Fibroblast of mammary gland (primary cell): Measurements from ENCODE around the gene ERVH48-1.
"Not testable (repeated sequence)": the region's sequence is repeated elsewhere in the genome, so short reads cannot be mapped to it uniquely, and the experiment has no call there.

Experiments used
- DNase-seq: peaks from one replicate; pipeline ENCODE4 v3.0.0-alpha.2; 2010; ENCODE audit warnings: low read depth
- H3K4me3 ChIP-seq: 2 replicates; pipeline ENCODE4 v1.5.1; 2011; ENCODE audit warnings: low read depth, mild to moderate bottlenecking, low read length, moderate library complexity; ENCODE audit not compliant: control insufficient read depth
- TF ChIP-seq, protein P1 (sequence below): conservative IDR thresholded peaks from 2 replicates; pipeline ENCODE4 v1.5.1; 2011; ENCODE audit warnings: low read depth, low read length, inconsistent platforms; ENCODE audit not compliant: control insufficient read depth, insufficient read depth

ERVH48-1 gene

DNA sequence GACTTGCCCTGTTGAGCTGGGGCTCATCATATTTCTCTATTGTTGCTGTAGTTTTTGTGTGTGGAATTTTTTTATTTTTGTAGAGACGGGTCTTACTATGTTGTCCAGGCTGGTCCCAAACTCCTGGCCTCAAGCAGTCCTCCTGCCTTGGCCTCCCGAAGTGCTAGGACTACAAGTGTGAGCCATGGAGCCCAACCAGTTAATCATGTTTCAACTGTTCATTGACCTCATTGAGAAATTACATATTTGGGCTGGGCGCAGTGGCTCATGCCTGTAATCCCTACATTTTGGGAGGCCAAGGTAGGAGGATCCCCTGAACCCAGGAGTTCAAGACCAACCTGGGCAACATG lies 39.8 kb upstream of the ERVH48-1 start:
- DNase-seq = no peak
- H3K4me3 ChIP-seq = no peak overlapping the region
- TF ChIP-seq, protein P1, sequence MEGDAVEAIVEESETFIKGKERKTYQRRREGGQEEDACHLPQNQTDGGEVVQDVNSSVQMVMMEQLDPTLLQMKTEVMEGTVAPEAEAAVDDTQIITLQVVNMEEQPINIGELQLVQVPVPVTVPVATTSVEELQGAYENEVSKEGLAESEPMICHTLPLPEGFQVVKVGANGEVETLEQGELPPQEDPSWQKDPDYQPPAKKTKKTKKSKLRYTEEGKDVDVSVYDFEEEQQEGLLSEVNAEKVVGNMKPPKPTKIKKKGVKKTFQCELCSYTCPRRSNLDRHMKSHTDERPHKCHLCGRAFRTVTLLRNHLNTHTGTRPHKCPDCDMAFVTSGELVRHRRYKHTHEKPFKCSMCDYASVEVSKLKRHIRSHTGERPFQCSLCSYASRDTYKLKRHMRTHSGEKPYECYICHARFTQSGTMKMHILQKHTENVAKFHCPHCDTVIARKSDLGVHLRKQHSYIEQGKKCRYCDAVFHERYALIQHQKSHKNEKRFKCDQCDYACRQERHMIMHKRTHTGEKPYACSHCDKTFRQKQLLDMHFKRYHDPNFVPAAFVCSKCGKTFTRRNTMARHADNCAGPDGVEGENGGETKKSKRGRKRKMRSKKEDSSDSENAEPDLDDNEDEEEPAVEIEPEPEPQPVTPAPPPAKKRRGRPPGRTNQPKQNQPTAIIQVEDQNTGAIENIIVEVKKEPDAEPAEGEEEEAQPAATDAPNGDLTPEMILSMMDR = no peak

DNA sequence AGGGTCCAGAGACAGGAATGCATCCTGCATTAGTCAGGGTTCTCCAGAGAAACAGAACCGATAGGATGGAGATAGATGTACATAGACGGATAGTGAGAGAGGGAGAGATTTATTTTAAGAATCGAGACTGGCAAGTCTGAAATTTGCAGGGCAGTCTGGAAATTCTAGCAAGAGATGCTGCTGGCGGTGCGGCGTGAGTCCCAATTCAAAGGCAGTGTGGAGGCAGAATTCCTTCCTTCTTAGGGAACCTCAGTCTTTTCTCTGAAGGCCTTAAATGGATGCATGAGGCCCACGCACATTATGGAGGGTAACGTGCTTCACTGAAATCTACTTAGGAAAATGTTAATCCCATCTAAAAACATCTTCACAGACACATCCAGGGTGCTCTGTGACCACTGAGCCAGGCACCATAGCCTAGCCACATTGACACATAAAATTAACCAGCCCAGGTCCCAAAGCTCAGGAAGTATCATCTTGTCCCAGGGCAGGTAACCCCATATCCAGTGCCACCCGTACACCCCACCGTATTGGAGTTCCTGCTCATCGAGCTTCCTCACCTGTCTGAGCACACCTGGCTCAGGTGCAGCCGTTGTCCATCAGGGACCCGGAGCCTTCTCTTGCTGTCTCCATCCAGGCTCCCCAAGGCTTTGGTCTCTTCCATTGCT lies 39.2 kb upstream of the ERVH48-1 start:
- DNase-seq = no peak
- no peak overlapping the region for H3K4me3 ChIP-seq
- TF ChIP-seq, protein P1 = no peak

DNA sequence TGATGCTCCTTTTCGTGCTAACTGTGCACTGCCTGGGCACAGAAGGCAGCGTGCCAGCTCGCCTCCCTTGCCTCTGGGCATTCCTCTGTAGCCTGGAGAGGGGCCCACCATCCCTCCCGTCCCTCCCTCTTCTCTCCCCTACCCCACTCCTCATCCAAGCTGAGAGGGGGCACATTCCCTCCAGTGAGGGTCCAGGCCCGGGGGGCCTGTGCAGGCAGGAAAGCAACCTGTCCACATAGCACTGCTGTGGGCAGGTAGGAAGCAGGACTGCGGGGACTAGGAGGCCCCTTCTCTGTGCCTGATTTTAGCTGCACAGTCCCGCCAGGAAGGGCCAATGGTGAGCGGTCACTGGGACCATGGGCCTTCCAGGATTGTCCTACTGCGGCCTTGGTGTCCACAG lies 38.7 kb upstream of the ERVH48-1 start:
- no peak overlapping the region for H3K4me3 ChIP-seq
- DNase-seq = no peak
- TF ChIP-seq, protein P1 = no peak

DNA sequence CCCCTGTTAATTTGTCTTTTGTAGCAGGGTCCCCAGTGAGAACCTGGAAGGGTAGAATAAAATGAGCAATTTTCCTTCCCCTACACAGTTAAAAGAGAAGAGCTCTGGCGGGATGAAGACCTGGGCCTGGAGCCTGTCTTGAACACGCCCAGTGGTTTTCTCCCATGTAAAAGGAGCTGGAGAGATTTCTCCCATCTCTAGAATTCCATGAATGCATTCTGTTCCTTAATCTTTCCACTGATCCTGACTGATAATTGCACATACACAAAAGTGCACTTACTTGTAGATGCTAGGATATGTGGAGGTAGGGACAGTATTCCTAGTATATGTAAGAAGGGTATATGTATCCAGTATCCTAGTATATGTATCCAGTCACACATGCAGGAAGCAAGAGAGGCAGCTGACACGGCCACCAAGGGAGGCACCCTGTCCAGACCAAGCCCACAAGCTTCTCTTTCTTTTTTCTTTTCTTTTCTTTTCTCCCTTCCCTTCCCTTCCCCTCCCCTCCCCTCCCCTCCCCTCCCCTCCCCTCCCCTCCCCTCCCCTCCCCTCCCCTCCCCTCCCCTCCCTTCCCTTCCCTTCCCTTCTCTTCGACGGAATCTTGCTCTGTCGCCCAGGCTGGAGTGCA lies 37.1 kb upstream of the ERVH48-1 start:
- TF ChIP-seq, protein P1 = no peak
- H3K4me3 ChIP-seq = no peak overlapping the region
- DNase-seq = no peak

DNA sequence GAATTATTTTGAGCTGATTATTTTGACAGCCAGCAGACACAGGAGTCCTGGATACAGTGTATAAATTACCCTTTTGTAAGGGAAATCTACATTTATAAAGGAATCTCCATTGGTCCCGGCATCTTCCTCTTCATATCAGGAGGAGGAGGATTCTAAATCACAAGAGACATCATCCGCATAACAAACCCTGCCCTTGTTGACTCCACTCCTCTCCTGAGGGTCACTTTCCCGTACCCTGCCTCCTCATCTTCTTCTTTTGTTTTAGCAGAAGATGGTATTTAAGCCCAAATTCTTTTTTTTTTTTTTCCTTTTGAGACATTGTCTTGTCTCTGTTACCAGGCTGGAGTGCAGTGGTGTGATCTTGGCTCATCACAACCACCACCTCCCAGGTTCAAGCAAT lies 34.3 kb upstream of the ERVH48-1 start:
- TF ChIP-seq, protein P1 = no peak
- H3K4me3 ChIP-seq = no peak overlapping the region
- no peak for DNase-seq

DNA sequence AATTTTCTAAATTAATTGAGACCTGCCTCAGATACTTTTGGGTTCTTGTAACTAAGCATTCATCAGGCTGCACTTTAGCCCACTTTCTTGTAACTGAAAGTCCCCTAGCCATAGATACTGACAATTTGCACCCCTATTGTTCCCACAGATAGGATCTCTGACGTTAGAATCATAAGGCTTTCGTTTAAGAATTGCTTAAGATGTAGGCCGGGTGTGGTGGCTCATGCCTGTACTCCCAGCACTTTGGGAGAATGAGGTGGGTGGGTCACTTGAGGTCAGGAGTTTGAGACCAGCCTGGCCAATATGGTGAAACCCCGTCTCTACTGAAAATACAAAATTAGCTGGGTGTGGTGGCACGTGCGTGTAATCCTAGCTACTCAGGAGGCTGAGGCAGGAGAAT lies 32.7 kb upstream of the ERVH48-1 start:
- H3K4me3 ChIP-seq = not testable (repeated sequence)
- peak; percentile 7 for DNase-seq

DNA sequence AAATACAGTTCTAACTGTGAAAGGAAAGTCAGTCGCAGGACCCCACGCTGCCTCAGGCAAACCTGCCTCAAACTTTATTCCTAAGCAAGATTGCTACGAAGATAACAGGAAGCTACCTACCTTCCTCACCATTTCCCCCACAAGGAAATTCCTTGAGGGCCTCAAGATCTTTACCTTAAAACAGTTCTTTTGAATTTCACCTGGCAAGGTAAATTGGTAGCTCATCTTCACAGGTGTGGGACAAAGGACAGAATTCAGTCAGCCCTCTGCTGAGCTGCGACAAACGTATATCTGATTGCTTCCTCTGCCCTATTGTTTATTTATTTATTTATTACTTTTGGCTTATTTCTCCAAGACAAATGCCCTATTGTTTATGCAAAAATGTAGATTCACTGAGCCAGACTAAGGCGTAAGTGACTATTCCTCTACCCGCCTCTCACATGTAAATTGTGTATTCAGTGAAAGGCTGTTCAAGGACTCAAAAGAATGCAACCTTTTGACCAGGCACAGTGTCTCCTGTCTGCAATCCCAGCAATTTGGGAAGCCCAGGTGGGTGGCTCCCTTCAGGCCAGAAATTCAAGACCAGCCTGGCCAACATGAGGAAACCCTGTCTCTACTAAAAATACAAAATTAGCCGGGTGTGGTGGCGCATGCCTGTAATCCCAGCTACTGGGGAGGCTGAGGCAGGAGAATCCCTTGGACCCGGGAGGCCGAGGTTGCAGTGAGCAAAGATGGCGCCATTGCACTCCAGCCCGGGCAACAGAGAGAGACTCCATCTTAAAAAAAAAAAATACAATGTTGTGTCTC lies 31.6 kb upstream of the ERVH48-1 start:
- DNase-seq = no peak
- no peak overlapping the region for H3K4me3 ChIP-seq
- TF ChIP-seq, protein P1 = no peak

DNA sequence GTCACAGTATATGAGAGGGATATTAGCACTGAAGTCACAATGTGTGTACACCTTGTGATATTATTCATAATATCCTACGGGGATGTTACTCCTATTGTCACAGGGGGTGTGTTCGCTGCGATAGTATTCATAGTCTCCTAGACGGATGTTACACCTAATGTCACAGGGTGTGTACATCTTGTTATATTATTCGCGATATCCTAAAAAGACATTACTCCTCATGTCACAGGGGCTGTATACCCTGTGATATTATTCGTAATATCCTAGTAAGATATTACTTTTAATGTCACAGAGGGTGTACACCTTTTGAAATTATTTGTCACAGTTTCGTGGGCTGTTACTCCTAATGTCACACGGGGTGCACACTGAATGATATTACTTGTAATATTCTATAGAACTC lies 25.8 kb upstream of the ERVH48-1 start:
- not testable (repeated sequence) for H3K4me3 ChIP-seq, DNase-seq

DNA sequence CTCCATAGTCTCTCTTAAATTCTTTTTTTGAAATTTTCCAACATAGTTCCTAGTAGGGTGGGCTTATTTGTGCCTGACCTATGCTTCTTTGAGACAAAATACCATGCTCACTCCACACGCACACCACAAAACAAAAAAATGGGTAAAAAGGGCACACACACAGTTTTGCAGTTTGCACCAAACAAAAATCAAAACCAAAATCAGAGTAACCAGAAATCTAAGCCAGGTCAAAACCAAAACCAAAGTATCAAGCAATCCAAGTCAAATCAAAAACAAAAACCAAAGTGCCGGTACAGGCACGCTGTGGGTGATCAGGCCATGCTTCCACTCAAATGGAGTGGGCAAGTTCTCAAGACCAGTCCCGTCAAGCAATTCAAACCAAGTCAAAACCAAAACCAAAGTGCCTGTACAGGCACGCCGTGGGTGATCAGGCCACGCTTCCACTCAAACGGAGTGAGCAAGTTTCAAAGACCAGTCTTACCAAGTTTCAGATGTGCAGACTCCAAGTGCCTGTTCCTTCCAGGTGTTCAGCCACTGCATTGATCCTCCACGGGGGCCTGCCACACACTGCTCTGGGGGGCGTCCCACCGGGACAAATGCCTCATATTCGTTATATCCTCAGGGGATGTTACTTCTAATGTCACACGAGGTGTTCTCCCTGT lies 23.8 kb upstream of the ERVH48-1 start:
- not testable (repeated sequence) for H3K4me3 ChIP-seq, DNase-seq
